Measurements from ENCODE around the gene CDC20B. TPM values are rescaled to one million over a fixed set of nuclear protein-coding genes. Genes with fewer than 3 reads are reported as not detected.

Gene CDC20B
- total and polyA plus RNA-seq, 4 donors, result 0.28 TPM; not detected in 3

- H3K27ac ChIP-seq (ENCODE audit: low read depth in 1 of 2, low read length in 2 of 2), result no peak overlapping the region
- H3K36me3 ChIP-seq (ENCODE audit: control insufficient read depth in 4 of 4, insufficient read depth in 3 of 4, low read depth in 1 of 4, low read length in 3 of 4), result no peaks in the 10 kb centered on the region
- H3K27me3 ChIP-seq (ENCODE audit: control insufficient read depth in 4 of 4, insufficient read depth in 4 of 4, low read length in 3 of 4), result no peaks in the 10 kb centered on the region
- H3K4me3 ChIP-seq (ENCODE audit: low read depth in 1 of 3, low read length in 3 of 3), result no peak overlapping the region
- H3K9me3 ChIP-seq (ENCODE audit: control insufficient read depth in 4 of 4, low read length in 3 of 4), result no peaks in the 10 kb centered on the region
- H3K9ac ChIP-seq (ENCODE audit: low read depth in 1 of 2, low read length in 2 of 2), result no peak overlapping the region
- 69% methylated on average over 2 of the region's 2 CpGs for WGBS
- no peak for DNase-seq (ENCODE audit: low spot score)
- TF ChIP-seq RXRA (IDR thresholded peaks at IDR 0.05) (no peak), FOXA1 (IDR thresholded peaks at IDR 0.05) (no peak), EGR1 (IDR thresholded peaks at IDR 0.05; ENCODE audit: low read depth in 2 of 2) (no peak), JUND (IDR thresholded peaks at IDR 0.05) (no peak), HNF4G (IDR thresholded peaks at IDR 0.05) (no peak), RAD21 (IDR thresholded peaks at IDR 0.05) (no peak), GABPA (IDR thresholded peaks at IDR 0.05 in 1 of 2, conservative IDR thresholded peaks at IDR 0.05 in 1 of 2) (no peak), ZBTB33 (IDR thresholded peaks at IDR 0.05) (no peak), NR2F2 (IDR thresholded peaks at IDR 0.05) (no peak), CTCF (IDR thresholded peaks at IDR 0.05; ENCODE audit: low read depth, low read length, missing input control) (no peak)
- TF ChIP-seq, protein P1, sequence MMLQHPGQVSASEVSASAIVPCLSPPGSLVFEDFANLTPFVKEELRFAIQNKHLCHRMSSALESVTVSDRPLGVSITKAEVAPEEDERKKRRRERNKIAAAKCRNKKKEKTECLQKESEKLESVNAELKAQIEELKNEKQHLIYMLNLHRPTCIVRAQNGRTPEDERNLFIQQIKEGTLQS (IDR thresholded peaks at IDR 0.05), result no peak
- no peaks in the 10 kb centered on the region for H3K4me1 ChIP-seq (ENCODE audit: control insufficient read depth in 4 of 4, insufficient read depth in 4 of 4, low read length in 3 of 4)
Observed at GRCh38 chr5:55205001-55205400, 32.0 kb upstream of the CDC20B start.

GRCh38 chr5:55191165-55191564 lies 18.2 kb upstream of the CDC20B start:
- Histone ChIP-seq H3K27ac (ENCODE audit: low read depth in 1 of 2, low read length in 2 of 2) (no peak overlapping the region), H3K9ac (ENCODE audit: low read depth in 1 of 2, low read length in 2 of 2) (no peak overlapping the region), H3K4me1 (ENCODE audit: control insufficient read depth in 4 of 4, insufficient read depth in 4 of 4, low read length in 3 of 4) (peaks cover 0 to 4% (median 0%) of the 10 kb centered on the region in 4 donors), H3K9me3 (ENCODE audit: control insufficient read depth in 4 of 4, low read length in 3 of 4) (no peaks in the 10 kb centered on the region), H3K27me3 (ENCODE audit: control insufficient read depth in 4 of 4, insufficient read depth in 4 of 4, low read length in 3 of 4) (peaks cover 0 to 5% (median 1%) of the 10 kb centered on the region in 4 donors), H3K4me3 (ENCODE audit: low read depth in 1 of 3, low read length in 3 of 3) (no peak overlapping the region), H3K36me3 (ENCODE audit: control insufficient read depth in 4 of 4, insufficient read depth in 3 of 4, low read depth in 1 of 4, low read length in 3 of 4) (no peaks in the 10 kb centered on the region)
- no peak for DNase-seq (ENCODE audit: low spot score)
- 86% methylated on average over 2 of the region's 2 CpGs for WGBS
- TF ChIP-seq TAF1 (conservative IDR thresholded peaks at IDR 0.05), result no peak
- no peak for TF ChIP-seq NR2F2 (IDR thresholded peaks at IDR 0.05)
- TF ChIP-seq SP1 (IDR thresholded peaks at IDR 0.05), result no peak
- no peak for TF ChIP-seq FOXA1 (IDR thresholded peaks at IDR 0.05)

GRCh38 chr5:55188656-55189540 lies 15.9 kb upstream of the CDC20B start:
- Histone ChIP-seq H3K27ac (ENCODE audit: low read depth in 1 of 2, low read length in 2 of 2) (no peak overlapping the region), H3K4me3 (ENCODE audit: low read depth in 1 of 3, low read length in 3 of 3) (no peak overlapping the region), H3K4me1 (ENCODE audit: control insufficient read depth in 4 of 4, insufficient read depth in 4 of 4, low read length in 3 of 4) (peaks cover 0 to 4% (median 0%) of the 10 kb centered on the region in 4 donors), H3K27me3 (ENCODE audit: control insufficient read depth in 4 of 4, insufficient read depth in 4 of 4, low read length in 3 of 4) (peaks cover 0 to 5% (median 1%) of the 10 kb centered on the region in 4 donors), H3K9me3 (ENCODE audit: control insufficient read depth in 4 of 4, low read length in 3 of 4) (no peaks in the 10 kb centered on the region), H3K36me3 (ENCODE audit: control insufficient read depth in 4 of 4, insufficient read depth in 3 of 4, low read depth in 1 of 4, low read length in 3 of 4) (no peaks in the 10 kb centered on the region), H3K9ac (ENCODE audit: low read depth in 1 of 2, low read length in 2 of 2) (no peak overlapping the region)
- WGBS, result 45% methylated on average over 6 of the region's 6 CpGs
- no peak for DNase-seq (ENCODE audit: low spot score)
- TF ChIP-seq RXRA (IDR thresholded peaks at IDR 0.05) (no peak), MAX (IDR thresholded peaks at IDR 0.05) (no peak), HNF4A (conservative IDR thresholded peaks at IDR 0.05) (no peak), SP1 (IDR thresholded peaks at IDR 0.05) (no peak), YY1 (IDR thresholded peaks at IDR 0.05) (no peak), RAD21 (IDR thresholded peaks at IDR 0.05) (no peak), TAF1 (conservative IDR thresholded peaks at IDR 0.05) (no peak), JUND (IDR thresholded peaks at IDR 0.05) (no peak), CTCF (IDR thresholded peaks at IDR 0.05; ENCODE audit: low read depth, low read length, missing input control) (no peak), EGR1 (IDR thresholded peaks at IDR 0.05; ENCODE audit: low read depth in 2 of 2) (no peak), GABPA (IDR thresholded peaks at IDR 0.05 in 1 of 2, conservative IDR thresholded peaks at IDR 0.05 in 1 of 2) (no peak), NR2F2 (IDR thresholded peaks at IDR 0.05) (no peak)
- TF ChIP-seq, protein P1 (IDR thresholded peaks at IDR 0.05), result no peak

All from liver (tissue), 9 donors.